Neural cell (in vitro differentiated cells): ENCODE measurements around the gene CLIC6. TPM values are rescaled to one million over a fixed set of nuclear protein-coding genes. Genes with fewer than 3 reads are reported as not detected.

Experiments
- H2AFZ ChIP-seq: fragments of 200-600, 300-800 bp; sonication (generic), shearing (Covaris generic); 2 replicates; pipeline ENCODE4 v1.6.0; 2014; ENCODE audit warnings: low read depth, mild to moderate bottlenecking, antibody characterized with exemption, low read length, moderate library complexity
- H3F3A ChIP-seq: fragments of 200-600 bp; shearing (Covaris generic); 2 replicates; pipeline ENCODE4 v1.6.1; 2016; ENCODE audit warnings: mild to moderate bottlenecking, moderate library complexity, mixed read lengths, antibody characterized with exemption, low read length; ENCODE audit not compliant: insufficient read depth, poor library complexity, severe bottlenecking
- H3K27ac ChIP-seq: fragments of 200-600, 300-800 bp; sonication (generic), shearing (Covaris generic); 2 replicates; pipeline ENCODE4 v1.5.1; 2014; ENCODE audit warnings: mild to moderate bottlenecking, low read length, moderate library complexity
- H3K27me3 ChIP-seq: fragments of 300-800, 200-600 bp; sonication (generic), shearing (Covaris generic); 2 replicates; pipeline ENCODE4 v1.6.0; 2014; ENCODE audit warnings: mild to moderate bottlenecking, low read depth, low read length, moderate library complexity; ENCODE audit not compliant: insufficient read depth
- H3K36me3 ChIP-seq: fragments of 300-800, 200-600 bp; sonication (generic), shearing (Covaris generic); 2 replicates; pipeline ENCODE4 v1.5.1; 2014; ENCODE audit warnings: mild to moderate bottlenecking, antibody characterized with exemption, low read length, moderate library complexity; ENCODE audit not compliant: insufficient read depth
- H3K4me2 ChIP-seq: fragments of 300-800, 200-600 bp; sonication (generic), shearing (Covaris generic); 2 replicates; pipeline ENCODE4 v1.6.0; 2014; ENCODE audit warnings: mild to moderate bottlenecking, low read length
- H3K4me3 ChIP-seq: fragments of 300-800, 200-600 bp; sonication (generic), shearing (Covaris generic); 2 replicates; pipeline ENCODE4 v1.5.1; 2014; ENCODE audit warnings: mild to moderate bottlenecking, low read length, moderate library complexity
- H3K79me2 ChIP-seq: fragments of 200-600 bp; shearing (Covaris generic); replicated peaks from 2 replicates; pipeline ENCODE4 v1.6.0; 2014; ENCODE audit warnings: mild to moderate bottlenecking, low read length, moderate library complexity; ENCODE audit not compliant: insufficient read depth
- H3K9ac ChIP-seq: fragments of 300-800, 200-600 bp; sonication (generic), shearing (Covaris generic); 2 replicates; pipeline ENCODE4 v1.6.1; 2016; ENCODE audit warnings: mild to moderate bottlenecking, low read length, mixed read lengths
- H3K9me2 ChIP-seq: fragments of 200-600 bp; shearing (Covaris generic); 2 replicates; pipeline ENCODE4 v1.6.1; 2016; ENCODE audit warnings: mild to moderate bottlenecking, low read length, mixed read lengths; ENCODE audit not compliant: insufficient read depth
- H3K9me3 ChIP-seq: fragments of 200-600, 300-800 bp; sonication (generic), shearing (Covaris generic); 2 replicates; pipeline ENCODE4 v1.6.1; 2016; ENCODE audit warnings: mild to moderate bottlenecking, mixed run types, low read length, moderate library complexity, mixed read lengths
- H4K20me1 ChIP-seq: fragments of 200-600 bp; shearing (Covaris generic); 2 replicates; pipeline ENCODE4 v1.6.1; 2016; ENCODE audit warnings: mild to moderate bottlenecking, mixed run types; ENCODE audit not compliant: insufficient read depth
- EP300 ChIP-seq: fragments of 450-650 bp; conservative IDR thresholded peaks from 2 replicates; pipeline ENCODE4 v1.6.1; 2014; ENCODE audit warnings: antibody characterized with exemption, mild to moderate bottlenecking, moderate library complexity; ENCODE audit not compliant: poor library complexity, severe bottlenecking
- EZH2 ChIP-seq: fragments of 200-600, 300-800 bp; shearing (Covaris generic), sonication (generic); IDR thresholded peaks from 2 replicates; pipeline ENCODE4 v1.6.1; 2014; ENCODE audit warnings: antibody characterized with exemption, low read length, borderline replicate concordance, mild to moderate bottlenecking; ENCODE audit not compliant: insufficient read depth, poor library complexity, severe bottlenecking
- MXI1 ChIP-seq: fragments of 450-650 bp; conservative IDR thresholded peaks from 2 replicates; pipeline ENCODE4 v1.6.1; 2014; ENCODE audit warnings: antibody characterized with exemption, mild to moderate bottlenecking; ENCODE audit not compliant: poor library complexity, severe bottlenecking
- POLR2AphosphoS5 ChIP-seq: IDR thresholded peaks from 2 replicates; pipeline ENCODE4 v1.6.1; 2012
- RAD21 ChIP-seq: fragments of 450-650 bp; conservative IDR thresholded peaks from 2 replicates; pipeline ENCODE4 v1.6.1; 2014; ENCODE audit warnings: antibody characterized with exemption, mild to moderate bottlenecking, moderate library complexity
- REST ChIP-seq: IDR thresholded peaks from 2 replicates; pipeline ENCODE4 v1.6.1; 2012; ENCODE audit warnings: borderline replicate concordance
- SMC3 ChIP-seq: fragments of 450-650 bp; conservative IDR thresholded peaks from 2 replicates; pipeline ENCODE4 v1.6.1; 2014; ENCODE audit warnings: antibody characterized with exemption, mild to moderate bottlenecking, moderate library complexity; ENCODE audit not compliant: poor library complexity
- TAF1 ChIP-seq: IDR thresholded peaks from 2 replicates; pipeline ENCODE4 v1.6.1; 2012; ENCODE audit warnings: low read depth
- polyA plus RNA-seq: library from polyadenylated mRNA; depleted of rRNA; stranded (reverse); fragments of >200 nt; gene quantifications from 2 replicates; pipeline ENCODE4 v1.2.3, GENCODE V29; 2014
- TF ChIP-seq, protein P1 (sequence below): fragments of 450-650 bp; IDR thresholded peaks from 2 replicates; pipeline ENCODE4 v1.5.1; 2014; ENCODE audit warnings: antibody characterized with exemption, mild to moderate bottlenecking, moderate library complexity; ENCODE audit not compliant: poor library complexity, severe bottlenecking

Gene CLIC6
- polyA plus RNA-seq, 1 donor from 2014 or later = 0.32 TPM

- no peaks in the 10 kb centered on the region for H3K27me3 ChIP-seq
- H3K36me3 ChIP-seq = no peaks in the 10 kb centered on the region
- H3K9me2 ChIP-seq = no peaks in the 10 kb centered on the region
- no peak overlapping the region for H3K9ac ChIP-seq
- H3K79me2 ChIP-seq = no peaks in the 10 kb centered on the region
- no peaks in the 10 kb centered on the region for H3F3A ChIP-seq
- H3K4me3 ChIP-seq = no peak overlapping the region
- TF ChIP-seq MXI1 (no peak), REST (no peak), TAF1 (no peak), SMC3 (no peak), RAD21 (no peak), POLR2AphosphoS5 (no peak), EP300 (no peak), EZH2 (no peak)
- TF ChIP-seq, protein P1, sequence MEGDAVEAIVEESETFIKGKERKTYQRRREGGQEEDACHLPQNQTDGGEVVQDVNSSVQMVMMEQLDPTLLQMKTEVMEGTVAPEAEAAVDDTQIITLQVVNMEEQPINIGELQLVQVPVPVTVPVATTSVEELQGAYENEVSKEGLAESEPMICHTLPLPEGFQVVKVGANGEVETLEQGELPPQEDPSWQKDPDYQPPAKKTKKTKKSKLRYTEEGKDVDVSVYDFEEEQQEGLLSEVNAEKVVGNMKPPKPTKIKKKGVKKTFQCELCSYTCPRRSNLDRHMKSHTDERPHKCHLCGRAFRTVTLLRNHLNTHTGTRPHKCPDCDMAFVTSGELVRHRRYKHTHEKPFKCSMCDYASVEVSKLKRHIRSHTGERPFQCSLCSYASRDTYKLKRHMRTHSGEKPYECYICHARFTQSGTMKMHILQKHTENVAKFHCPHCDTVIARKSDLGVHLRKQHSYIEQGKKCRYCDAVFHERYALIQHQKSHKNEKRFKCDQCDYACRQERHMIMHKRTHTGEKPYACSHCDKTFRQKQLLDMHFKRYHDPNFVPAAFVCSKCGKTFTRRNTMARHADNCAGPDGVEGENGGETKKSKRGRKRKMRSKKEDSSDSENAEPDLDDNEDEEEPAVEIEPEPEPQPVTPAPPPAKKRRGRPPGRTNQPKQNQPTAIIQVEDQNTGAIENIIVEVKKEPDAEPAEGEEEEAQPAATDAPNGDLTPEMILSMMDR = no peak
- no peak overlapping the region for H2AFZ ChIP-seq
- H3K9me3 ChIP-seq = peaks cover 9% of the 10 kb centered on the region
- no peak overlapping the region for H3K4me2 ChIP-seq
- no peak overlapping the region for H3K27ac ChIP-seq
- H4K20me1 ChIP-seq = no peaks in the 10 kb centered on the region
Measured at GRCh38 chr21:34648739-34649297, 20.0 kb upstream of the CLIC6 start.

GRCh38 chr21:34649400-34649799 is 19.4 kb upstream of the CLIC6 start:
- Histone ChIP-seq H3K27ac (no peak overlapping the region), H3F3A (no peaks in the 10 kb centered on the region), H2AFZ (no peak overlapping the region), H3K27me3 (no peaks in the 10 kb centered on the region), H3K9ac (no peak overlapping the region), H3K4me2 (no peak overlapping the region), H3K9me3 (peaks cover 9% of the 10 kb centered on the region), H3K79me2 (no peaks in the 10 kb centered on the region), H3K36me3 (no peaks in the 10 kb centered on the region), H3K9me2 (no peaks in the 10 kb centered on the region), H3K4me3 (no peak overlapping the region), H4K20me1 (no peaks in the 10 kb centered on the region)
- no peak for TF ChIP-seq SMC3
- TF ChIP-seq REST = no peak
- no peak for TF ChIP-seq EP300
- no peak for TF ChIP-seq MXI1
- TF ChIP-seq EZH2 = no peak
- TF ChIP-seq POLR2AphosphoS5 = no peak
- TF ChIP-seq, protein P1 = no peak
- TF ChIP-seq TAF1 = no peak
- no peak for TF ChIP-seq RAD21
